Measurements from ENCODE around the gene CCDC51. TPM values are rescaled to one million over a fixed set of nuclear protein-coding genes. Genes with fewer than 3 reads are reported as not detected.

Gene CCDC51
- polyA plus RNA-seq, 1 donor (not counting 4 experiments of a cell fraction or from before 2014, with no cell fraction given), result 27.9 TPM

DNA sequence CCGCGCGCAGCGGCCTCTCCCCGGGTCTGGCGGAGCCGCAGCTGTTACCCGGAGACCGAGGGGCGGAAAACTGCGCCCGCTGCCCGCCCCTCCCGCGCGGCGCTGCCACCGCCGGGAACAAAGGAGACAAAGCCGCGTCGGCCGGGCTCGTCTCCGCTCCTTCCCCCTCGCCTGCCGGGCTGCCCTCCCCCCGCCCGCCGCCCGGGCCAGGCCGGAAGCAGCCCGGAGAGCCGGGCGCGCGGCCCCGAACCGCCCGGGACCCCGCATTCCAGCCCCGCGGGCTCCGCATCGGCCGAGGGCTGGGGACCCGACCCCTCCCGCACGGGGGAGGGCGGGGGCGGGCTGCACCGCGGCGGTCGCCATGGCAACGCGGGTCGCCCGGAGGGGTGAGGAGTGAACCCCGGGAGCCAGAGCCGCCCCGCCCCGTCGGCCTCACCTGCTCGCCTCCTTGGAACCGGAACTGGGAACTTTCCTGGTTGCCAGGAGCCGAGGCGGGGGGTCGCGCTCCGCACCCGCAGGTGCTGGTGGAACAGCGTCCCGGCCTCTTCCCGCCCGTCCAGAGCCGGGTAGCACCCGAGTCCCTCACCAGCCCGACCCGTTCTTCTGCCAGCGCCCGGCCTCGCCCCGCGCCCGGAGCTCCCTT, 10.5 kb downstream of the CCDC51 start:
- FAIRE-seq, result no peak
- dilution Hi-C loops (cut with MboI; ENCODE audit: extremely low pct_ligation_motif_present, low sequenced_read_pairs), result loop anchor here (25.0 kb wide), 1 partner anchor 167 kb away; no protein-coding TSS in a partner anchor

DNA sequence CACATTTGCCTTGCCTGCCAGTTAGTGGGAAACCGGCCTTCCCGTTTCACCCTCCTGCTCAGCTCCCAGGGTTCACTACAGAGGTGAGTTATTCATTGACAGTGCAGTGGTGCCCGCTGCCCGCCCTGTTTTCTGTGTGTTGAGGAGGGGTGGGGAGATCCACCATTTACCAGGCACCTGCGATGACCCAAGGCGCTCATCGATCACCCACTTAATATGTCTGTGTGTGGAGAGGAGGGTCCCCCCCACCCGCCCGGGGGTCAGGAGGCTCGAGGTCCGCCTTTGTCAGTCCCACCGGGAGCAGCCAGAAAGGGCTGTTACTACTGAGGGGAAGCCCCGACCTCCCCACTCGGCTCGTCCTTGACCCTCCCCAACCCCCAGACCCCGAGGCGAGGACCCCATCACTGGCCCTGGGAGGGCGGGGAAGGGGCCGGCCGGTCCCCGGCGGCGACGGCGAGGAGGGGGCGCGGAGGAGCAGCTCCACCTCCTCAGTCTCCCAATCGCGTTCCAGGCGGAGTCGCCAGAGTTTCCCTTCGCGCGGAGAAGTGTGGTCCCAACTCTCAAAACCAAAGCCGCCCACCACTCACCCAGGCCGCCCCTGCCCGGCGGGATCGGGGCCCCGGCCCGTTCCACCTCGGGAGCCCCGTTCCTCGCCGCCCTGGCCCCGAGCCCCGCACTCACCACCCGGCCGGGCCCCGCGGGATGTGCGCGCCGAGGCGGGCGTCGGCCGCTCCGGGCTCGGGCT, 11.2 kb downstream of the CCDC51 start:
- dilution Hi-C loops (cut with MboI; ENCODE audit: extremely low pct_ligation_motif_present, low sequenced_read_pairs), result loop anchor here (25.0 kb wide), 1 partner anchor 166 kb away; no protein-coding TSS in a partner anchor

More for the DNA sequence above, 10.5 kb downstream of the CCDC51 start:
- Histone ChIP-seq H2AFZ (ENCODE audit: control insufficient read depth, low read length) (peak overlapping the region; percentile 34), H3K9ac (ENCODE audit: control insufficient read depth, extremely low read depth, insufficient read depth, low read length) (peak overlapping the region; percentile 79), H3K27me3 (ENCODE audit: control insufficient read depth, extremely low read depth, insufficient read depth, low read length) (no peaks in the 10 kb centered on the region), H3K36me3 (ENCODE audit: control insufficient read depth in 2 of 2, extremely low read depth in 1 of 2, insufficient read depth in 2 of 2, low read length in 2 of 2) (peaks cover 9 to 31% of the 10 kb centered on the region in 2 experiments), H3K79me2 (ENCODE audit: control insufficient read depth, insufficient read depth, low read length) (peaks cover 47% of the 10 kb centered on the region), H3K9me3 (ENCODE audit: control insufficient read depth, low read depth, low read length) (no peaks in the 10 kb centered on the region), H3K4me1 (ENCODE audit: control insufficient read depth, extremely low read depth, insufficient read depth, low read length) (peaks cover 80% of the 10 kb centered on the region), H4K20me1 (ENCODE audit: control insufficient read depth, extremely low read depth, insufficient read depth, low read length) (peaks cover 11% of the 10 kb centered on the region), H3K4me3 (ENCODE audit: control insufficient read depth in 2 of 3, extremely low read depth in 1 of 3, insufficient read depth in 2 of 3, low read depth in 1 of 3, low read length in 3 of 3) (peak overlapping the region; percentile 63 to 67 (median 66)), H3K9me1 (ENCODE audit: control insufficient read depth, extremely low read depth, insufficient read depth, low read length) (no peaks in the 10 kb centered on the region), H3K4me2 (ENCODE audit: control insufficient read depth, extremely low read depth, insufficient read depth, low read depth, low read length) (peak overlapping the region; percentile 99), H3K27ac (ENCODE audit: control insufficient read depth, insufficient read depth, low read length) (peak overlapping the region; percentile 83)
- no peak for DNase-seq (ENCODE audit: low read depth, low spot score)
- TF ChIP-seq, protein P1, sequence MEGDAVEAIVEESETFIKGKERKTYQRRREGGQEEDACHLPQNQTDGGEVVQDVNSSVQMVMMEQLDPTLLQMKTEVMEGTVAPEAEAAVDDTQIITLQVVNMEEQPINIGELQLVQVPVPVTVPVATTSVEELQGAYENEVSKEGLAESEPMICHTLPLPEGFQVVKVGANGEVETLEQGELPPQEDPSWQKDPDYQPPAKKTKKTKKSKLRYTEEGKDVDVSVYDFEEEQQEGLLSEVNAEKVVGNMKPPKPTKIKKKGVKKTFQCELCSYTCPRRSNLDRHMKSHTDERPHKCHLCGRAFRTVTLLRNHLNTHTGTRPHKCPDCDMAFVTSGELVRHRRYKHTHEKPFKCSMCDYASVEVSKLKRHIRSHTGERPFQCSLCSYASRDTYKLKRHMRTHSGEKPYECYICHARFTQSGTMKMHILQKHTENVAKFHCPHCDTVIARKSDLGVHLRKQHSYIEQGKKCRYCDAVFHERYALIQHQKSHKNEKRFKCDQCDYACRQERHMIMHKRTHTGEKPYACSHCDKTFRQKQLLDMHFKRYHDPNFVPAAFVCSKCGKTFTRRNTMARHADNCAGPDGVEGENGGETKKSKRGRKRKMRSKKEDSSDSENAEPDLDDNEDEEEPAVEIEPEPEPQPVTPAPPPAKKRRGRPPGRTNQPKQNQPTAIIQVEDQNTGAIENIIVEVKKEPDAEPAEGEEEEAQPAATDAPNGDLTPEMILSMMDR (optimal IDR thresholded peaks at IDR 0.05 in 1 of 3, IDR thresholded peaks at IDR 0.05 in 1 of 3, conservative IDR thresholded peaks at IDR 0.05 in 1 of 3; ENCODE audit: extremely low read depth in 1 of 3, insufficient read depth in 2 of 3, low read length in 3 of 3), result no peak
- TF ChIP-seq EZH2 (IDR thresholded peaks at IDR 0.05; ENCODE audit: low read length), result no peak

More for the DNA sequence above, 11.2 kb downstream of the CCDC51 start:
- no peaks in the 10 kb centered on the region for H3K27me3 ChIP-seq (ENCODE audit: control insufficient read depth, extremely low read depth, insufficient read depth, low read length)
- peak overlapping the region; percentile 79 for H3K9ac ChIP-seq (ENCODE audit: control insufficient read depth, extremely low read depth, insufficient read depth, low read length)
- H3K9me3 ChIP-seq (ENCODE audit: control insufficient read depth, low read depth, low read length), result no peaks in the 10 kb centered on the region
- H2AFZ ChIP-seq (ENCODE audit: control insufficient read depth, low read length), result no peak overlapping the region
- peaks cover 73% of the 10 kb centered on the region for H3K4me1 ChIP-seq (ENCODE audit: control insufficient read depth, extremely low read depth, insufficient read depth, low read length)
- TF ChIP-seq, protein P1 (optimal IDR thresholded peaks at IDR 0.05 in 1 of 3, IDR thresholded peaks at IDR 0.05 in 1 of 3, conservative IDR thresholded peaks at IDR 0.05 in 1 of 3; ENCODE audit: extremely low read depth in 1 of 3, insufficient read depth in 2 of 3, low read length in 3 of 3), result no peak
- TF ChIP-seq EZH2 (IDR thresholded peaks at IDR 0.05; ENCODE audit: low read length), result no peak
- DNase-seq (ENCODE audit: low read depth, low spot score), result no peak
- peaks cover 11 to 29% of the 10 kb centered on the region in 2 experiments for H3K36me3 ChIP-seq (ENCODE audit: control insufficient read depth in 2 of 2, extremely low read depth in 1 of 2, insufficient read depth in 2 of 2, low read length in 2 of 2)
- H3K9me1 ChIP-seq (ENCODE audit: control insufficient read depth, extremely low read depth, insufficient read depth, low read length), result no peaks in the 10 kb centered on the region
- no peak for FAIRE-seq
- H4K20me1 ChIP-seq (ENCODE audit: control insufficient read depth, extremely low read depth, insufficient read depth, low read length), result peaks cover 11% of the 10 kb centered on the region
- H3K4me2 ChIP-seq (ENCODE audit: control insufficient read depth, extremely low read depth, insufficient read depth, low read depth, low read length), result peak overlapping the region; percentile 99
- H3K27ac ChIP-seq (ENCODE audit: control insufficient read depth, insufficient read depth, low read length), result peak overlapping the region; percentile 83
- peak overlapping the region; percentile 63 to 67 (median 66) for H3K4me3 ChIP-seq (ENCODE audit: control insufficient read depth in 2 of 3, extremely low read depth in 1 of 3, insufficient read depth in 2 of 3, low read depth in 1 of 3, low read length in 3 of 3)
- peaks cover 54% of the 10 kb centered on the region for H3K79me2 ChIP-seq (ENCODE audit: control insufficient read depth, insufficient read depth, low read length)

Data from keratinocyte (primary cell).